DOHH2 (cell line): Measurements from ENCODE around the gene EEPD1.
A peak's percentile ranks its signal among the peaks of the same experiment; 100 is the strongest.

Source experiments
- H3F3A ChIP-seq: fragments of 200-600 bp; sonication (generic), shearing (Covaris generic); 2 replicates; pipeline ENCODE4 v1.6.0; 2016; ENCODE audit warnings: antibody characterized with exemption, mild to moderate bottlenecking; ENCODE audit not compliant: control insufficient read depth, insufficient read depth
- H3K27ac ChIP-seq: fragments of 200-600 bp; sonication (generic); 2 replicates; pipeline ENCODE4 v1.5.1; 2014; ENCODE audit warnings: low read depth, mild to moderate bottlenecking, low read length, moderate library complexity
- H3K27me3 ChIP-seq: fragments of 200-600 bp; sonication (generic); 2 replicates; pipeline ENCODE4 v1.6.1; 2014; ENCODE audit warnings: mild to moderate bottlenecking, low read length, mixed read lengths; ENCODE audit not compliant: control insufficient read depth
- H3K36me3 ChIP-seq: fragments of 200-600 bp; sonication (generic); 2 replicates; pipeline ENCODE4 v1.6.1; 2014; ENCODE audit warnings: mild to moderate bottlenecking, low read length, moderate library complexity, mixed read lengths; ENCODE audit not compliant: control insufficient read depth
- H3K4me1 ChIP-seq: fragments of 200-600 bp; sonication (generic); 2 replicates; pipeline ENCODE4 v1.6.1; 2014; ENCODE audit warnings: mild to moderate bottlenecking, low read length, mixed read lengths; ENCODE audit not compliant: control insufficient read depth
- H3K4me2 ChIP-seq: fragments of 200-600 bp; sonication (generic); 2 replicates; pipeline ENCODE4 v1.6.0; 2014; ENCODE audit warnings: mild to moderate bottlenecking, low read length, moderate library complexity
- H3K4me3 ChIP-seq: fragments of 200-600 bp; sonication (generic); 2 replicates; pipeline ENCODE4 v1.5.1; 2014; ENCODE audit warnings: mild to moderate bottlenecking, low read length, mixed read lengths
- H3K79me2 ChIP-seq: fragments of 200-600 bp; sonication (generic); 2 replicates; pipeline ENCODE4 v1.6.1; 2014; ENCODE audit warnings: mild to moderate bottlenecking, low read length, mixed read lengths; ENCODE audit not compliant: control insufficient read depth
- H3K9me2 ChIP-seq: fragments of 200-600 bp; sonication (generic); replicated peaks from 2 replicates; pipeline ENCODE4 v1.6.1; 2014; ENCODE audit warnings: mild to moderate bottlenecking, low read length, mixed read lengths; ENCODE audit not compliant: control insufficient read depth
- H3K9me3 ChIP-seq: fragments of 200-600 bp; sonication (generic); 2 replicates; pipeline ENCODE4 v1.6.1; 2014; ENCODE audit warnings: antibody characterized with exemption, low read length, mixed read lengths; ENCODE audit not compliant: control insufficient read depth, insufficient read depth
- H4K20me1 ChIP-seq: fragments of 200-600 bp; sonication (generic); 2 replicates; pipeline ENCODE4 v1.6.0; 2014; ENCODE audit warnings: low read depth, mild to moderate bottlenecking, antibody characterized with exemption, low read length, moderate library complexity; ENCODE audit not compliant: control insufficient read depth, insufficient read depth
- EZH2phosphoT487 ChIP-seq: fragments of 200-600 bp; sonication (generic); IDR thresholded peaks from 2 replicates; pipeline ENCODE4 v1.6.1; 2017; ENCODE audit warnings: borderline replicate concordance, mild to moderate bottlenecking, antibody characterized with exemption, low read length, moderate library complexity, mixed read lengths
- TF ChIP-seq, protein P1 (sequence below): fragments of 200-600 bp; sonication (generic); IDR thresholded peaks from one replicate; pipeline ENCODE4 v1.5.1; 2014; ENCODE audit warnings: antibody characterized with exemption, mild to moderate bottlenecking, low read depth, low read length; ENCODE audit not compliant: poor library complexity, severe bottlenecking

The EEPD1 gene

DNA sequence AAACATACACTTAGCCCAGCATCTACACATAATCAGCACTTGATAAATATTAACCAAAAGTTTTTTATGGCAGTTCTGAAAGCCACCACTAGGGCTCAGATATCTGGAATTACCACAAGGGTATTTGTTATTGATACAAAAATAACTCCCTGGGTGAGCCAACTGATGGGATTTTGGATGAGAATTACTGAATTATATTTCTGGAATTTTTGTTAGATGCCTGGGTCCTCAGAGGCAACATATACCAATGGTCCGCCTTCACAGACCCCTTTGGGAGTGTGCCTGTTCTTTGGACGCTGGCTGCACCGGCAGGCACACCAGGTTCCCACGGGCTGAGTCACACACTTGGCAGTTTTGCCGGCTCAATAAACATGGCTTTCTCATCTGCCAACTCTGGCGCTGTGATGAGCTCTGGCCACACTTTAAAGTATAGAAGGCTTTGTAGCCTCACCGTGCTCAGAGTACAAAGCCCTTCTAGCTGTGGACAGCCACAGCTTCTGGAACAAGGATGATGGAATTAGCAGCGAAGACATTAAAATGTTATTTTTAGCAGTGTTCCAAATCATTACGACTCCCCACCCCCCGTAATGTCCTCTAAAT lies 24.5 kb upstream of the EEPD1 start:
- Histone ChIP-seq H3K4me1 (peaks cover 8% of the 10 kb centered on the region), H3K9me3 (no peaks in the 10 kb centered on the region), H3K4me2 (no peak overlapping the region), H4K20me1 (no peaks in the 10 kb centered on the region), H3K4me3 (no peak overlapping the region), H3K36me3 (no peaks in the 10 kb centered on the region), H3K9me2 (no peaks in the 10 kb centered on the region), H3K27me3 (no peaks in the 10 kb centered on the region), H3K27ac (no peak overlapping the region), H3F3A (no peaks in the 10 kb centered on the region), H3K79me2 (no peaks in the 10 kb centered on the region)
- TF ChIP-seq, protein P1, sequence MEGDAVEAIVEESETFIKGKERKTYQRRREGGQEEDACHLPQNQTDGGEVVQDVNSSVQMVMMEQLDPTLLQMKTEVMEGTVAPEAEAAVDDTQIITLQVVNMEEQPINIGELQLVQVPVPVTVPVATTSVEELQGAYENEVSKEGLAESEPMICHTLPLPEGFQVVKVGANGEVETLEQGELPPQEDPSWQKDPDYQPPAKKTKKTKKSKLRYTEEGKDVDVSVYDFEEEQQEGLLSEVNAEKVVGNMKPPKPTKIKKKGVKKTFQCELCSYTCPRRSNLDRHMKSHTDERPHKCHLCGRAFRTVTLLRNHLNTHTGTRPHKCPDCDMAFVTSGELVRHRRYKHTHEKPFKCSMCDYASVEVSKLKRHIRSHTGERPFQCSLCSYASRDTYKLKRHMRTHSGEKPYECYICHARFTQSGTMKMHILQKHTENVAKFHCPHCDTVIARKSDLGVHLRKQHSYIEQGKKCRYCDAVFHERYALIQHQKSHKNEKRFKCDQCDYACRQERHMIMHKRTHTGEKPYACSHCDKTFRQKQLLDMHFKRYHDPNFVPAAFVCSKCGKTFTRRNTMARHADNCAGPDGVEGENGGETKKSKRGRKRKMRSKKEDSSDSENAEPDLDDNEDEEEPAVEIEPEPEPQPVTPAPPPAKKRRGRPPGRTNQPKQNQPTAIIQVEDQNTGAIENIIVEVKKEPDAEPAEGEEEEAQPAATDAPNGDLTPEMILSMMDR, result peak; percentile 85
- no peak for TF ChIP-seq EZH2phosphoT487

DNA sequence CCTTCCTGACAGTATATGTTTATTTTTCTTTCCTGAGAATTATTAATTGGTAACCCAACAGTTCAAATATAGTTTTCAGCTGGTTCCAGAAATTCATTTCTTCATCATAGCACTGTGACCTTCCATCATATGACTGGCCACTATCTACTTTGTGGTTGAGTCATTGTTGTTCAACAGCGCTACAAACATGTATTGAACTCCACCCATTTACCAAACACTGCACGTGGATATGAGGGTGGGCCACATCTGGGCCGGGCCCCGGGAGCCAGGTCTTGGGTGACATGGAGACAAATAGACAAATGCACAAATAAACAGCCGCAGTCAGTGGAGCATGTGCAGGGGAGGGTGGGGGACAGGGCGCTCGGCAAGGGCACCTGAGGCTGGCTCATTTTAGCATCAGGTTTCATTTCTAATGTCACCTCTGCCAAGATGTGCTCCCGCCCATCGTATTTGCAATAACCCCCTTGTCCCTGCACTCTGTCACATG lies 24.0 kb upstream of the EEPD1 start:
- H3K4me1 ChIP-seq, result peaks cover 8% of the 10 kb centered on the region
- H3K4me3 ChIP-seq, result no peak overlapping the region
- H3F3A ChIP-seq, result no peaks in the 10 kb centered on the region
- H4K20me1 ChIP-seq, result no peaks in the 10 kb centered on the region
- no peaks in the 10 kb centered on the region for H3K27me3 ChIP-seq
- no peak overlapping the region for H3K27ac ChIP-seq
- H3K79me2 ChIP-seq, result no peaks in the 10 kb centered on the region
- H3K36me3 ChIP-seq, result no peaks in the 10 kb centered on the region
- H3K4me2 ChIP-seq, result no peak overlapping the region
- H3K9me3 ChIP-seq, result no peaks in the 10 kb centered on the region
- no peaks in the 10 kb centered on the region for H3K9me2 ChIP-seq
- TF ChIP-seq, protein P1, result no peak
- no peak for TF ChIP-seq EZH2phosphoT487

DNA sequence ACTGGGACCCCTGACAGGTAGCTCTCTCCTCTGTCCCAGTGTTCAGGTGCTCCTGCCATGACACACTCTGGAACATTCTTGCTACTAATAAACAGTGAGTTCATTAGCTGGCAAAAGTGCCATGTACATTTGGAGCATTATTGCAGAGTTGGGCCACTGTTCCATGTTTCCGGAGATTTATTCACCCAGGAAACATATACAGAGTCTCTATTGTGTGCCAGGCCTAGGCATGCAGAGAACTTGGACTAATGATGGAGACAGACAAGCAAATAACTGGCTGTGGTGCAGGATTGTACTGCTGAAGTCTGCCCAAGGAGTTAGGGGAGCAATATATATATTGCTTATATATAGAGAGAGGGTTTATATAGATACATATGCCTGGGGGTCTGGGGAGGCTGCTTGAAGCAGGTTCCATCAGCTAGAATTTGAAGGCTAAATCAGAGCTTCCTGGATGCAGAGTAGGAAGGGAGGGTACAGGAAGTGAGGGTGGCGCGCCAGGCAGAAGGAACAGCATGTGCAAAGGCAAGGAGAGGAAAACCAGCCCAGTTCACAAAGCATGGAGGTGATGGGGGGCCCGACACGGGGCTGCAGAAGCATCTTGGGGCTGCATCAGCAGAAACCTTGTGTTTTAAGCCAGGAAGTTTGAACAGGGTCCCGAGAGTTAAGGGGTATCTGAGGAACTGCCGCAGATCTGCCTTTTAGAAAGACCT lies 22.7 kb upstream of the EEPD1 start:
- no peaks in the 10 kb centered on the region for H3K9me3 ChIP-seq

More for the DNA sequence above, 22.7 kb upstream of the EEPD1 start:
- Histone ChIP-seq H3K4me1 (peaks cover 8% of the 10 kb centered on the region), H3K27me3 (no peaks in the 10 kb centered on the region), H3K79me2 (no peaks in the 10 kb centered on the region), H3K27ac (no peak overlapping the region), H4K20me1 (no peaks in the 10 kb centered on the region), H3K4me3 (no peak overlapping the region), H3K9me2 (no peaks in the 10 kb centered on the region), H3K36me3 (no peaks in the 10 kb centered on the region), H3F3A (no peaks in the 10 kb centered on the region), H3K4me2 (no peak overlapping the region)
- TF ChIP-seq EZH2phosphoT487, result no peak
- TF ChIP-seq, protein P1, result no peak
